H1 (cell line): ENCODE results near the gene MED12L. TPM values are rescaled to one million over a fixed set of nuclear protein-coding genes. Genes with fewer than 3 reads are reported as not detected.

ENCODE experiments used
- RXRA ChIP-seq: IDR thresholded peaks from 2 replicates; pipeline ENCODE4 v1.6.1; 2011; ENCODE audit warnings: low read depth, mild to moderate bottlenecking, low read length, moderate library complexity; ENCODE audit not compliant: insufficient read depth
- SAP30 ChIP-seq: fragments of 300-600 bp; sonication (generic); IDR thresholded peaks from 2 replicates; pipeline ENCODE4 v1.7.1; 2012; ENCODE audit warnings: low read length, moderate library complexity, mild to moderate bottlenecking, inconsistent platforms; ENCODE audit not compliant: insufficient read depth, insufficient replicate concordance
- polyA plus RNA-seq, 7 experiments: library from polyadenylated mRNA; depleted of rRNA in 3 of 7; stranded (reverse) in 5 of 7; unstranded in 2 of 7; fragments of >200 nt in 5 of 7; fragments of 200-250 nt in 2 of 7; gene quantifications; 1 replicate in 5 of 7; 2 replicates in 1 of 7; 4 replicates in 1 of 7; pipeline versions ENCODE4 v1.2.1 to v1.2.3, GENCODE V29; 2011 to 2013; ENCODE audit warnings: missing spikeins in 2 of 7, mixed read lengths in 2 of 7
- total RNA-seq: library from RNA; stranded (reverse); fragmentation: NEBNext Ultra II Directional; extraction: Animal tissue kit (Norgen Biotek cat#: 25700); gene quantifications from 2 replicates; pipeline ENCODE4 v1.2.1, GENCODE V29; 2021
- TF ChIP-seq, protein P1 (sequence below): IDR thresholded peaks from 2 replicates; pipeline ENCODE4 v1.6.1; 2012; ENCODE audit warnings: inconsistent platforms

Gene MED12L
- total and polyA plus RNA-seq, 2 of the 8 experiments (the other 6 are each of a cell fraction or from before 2014, with no cell fraction given), result 3.6 to 26.2 TPM

DNA sequence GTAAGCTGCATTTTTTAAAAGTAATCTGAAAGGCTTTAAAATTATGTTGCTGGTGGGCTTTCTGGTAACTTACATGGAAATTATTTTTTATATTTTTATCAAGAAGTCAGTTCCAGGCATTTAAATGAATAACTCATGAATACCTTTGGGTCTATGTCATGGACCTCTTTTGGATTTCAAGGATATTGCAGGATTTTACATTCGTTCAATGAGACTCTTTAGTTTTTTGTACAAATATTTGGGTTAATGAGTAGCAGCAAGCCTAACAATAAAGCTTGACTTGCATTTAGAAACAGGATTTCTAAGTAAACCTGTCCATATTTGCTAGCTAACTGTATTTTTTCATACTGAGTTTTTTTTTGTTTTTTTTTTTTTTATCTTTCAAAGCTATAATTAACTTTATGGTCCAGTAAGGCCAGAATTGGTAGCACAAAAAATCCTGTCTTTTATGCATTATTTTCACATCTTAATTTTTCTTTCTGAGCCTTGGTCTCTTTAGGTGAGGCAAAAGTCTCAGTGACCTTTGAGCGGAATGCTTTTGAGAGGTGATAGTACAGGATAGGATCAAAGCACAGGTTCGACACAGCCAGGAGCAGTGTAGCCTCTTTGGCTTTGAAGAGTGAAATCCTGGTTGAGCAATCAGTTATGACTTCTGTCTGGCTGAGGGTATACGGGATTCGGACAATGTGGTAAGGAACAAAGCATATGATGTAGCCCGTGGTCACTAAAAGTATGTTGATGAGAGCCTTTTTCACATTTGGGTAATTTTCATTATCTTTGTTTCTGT lies 112.7 kb downstream of the MED12L start (continued):
- TF ChIP-seq RXRA (no peak), SAP30 (no peak)
- TF ChIP-seq, protein P1, sequence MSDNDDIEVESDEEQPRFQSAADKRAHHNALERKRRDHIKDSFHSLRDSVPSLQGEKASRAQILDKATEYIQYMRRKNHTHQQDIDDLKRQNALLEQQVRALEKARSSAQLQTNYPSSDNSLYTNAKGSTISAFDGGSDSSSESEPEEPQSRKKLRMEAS, result no peak
